HG03378 (cell line): ENCODE data around the gene SLC25A39.

ENCODE experiments used
- ATAC-seq: cut with Tn5 transposase; IDR thresholded peaks from one replicate; pipeline ENCODE4 v1.9.1; 2021; ENCODE audit warnings: mild to moderate bottlenecking, moderate library complexity; ENCODE audit not compliant: unreplicated experiment

The SLC25A39 gene

DNA sequence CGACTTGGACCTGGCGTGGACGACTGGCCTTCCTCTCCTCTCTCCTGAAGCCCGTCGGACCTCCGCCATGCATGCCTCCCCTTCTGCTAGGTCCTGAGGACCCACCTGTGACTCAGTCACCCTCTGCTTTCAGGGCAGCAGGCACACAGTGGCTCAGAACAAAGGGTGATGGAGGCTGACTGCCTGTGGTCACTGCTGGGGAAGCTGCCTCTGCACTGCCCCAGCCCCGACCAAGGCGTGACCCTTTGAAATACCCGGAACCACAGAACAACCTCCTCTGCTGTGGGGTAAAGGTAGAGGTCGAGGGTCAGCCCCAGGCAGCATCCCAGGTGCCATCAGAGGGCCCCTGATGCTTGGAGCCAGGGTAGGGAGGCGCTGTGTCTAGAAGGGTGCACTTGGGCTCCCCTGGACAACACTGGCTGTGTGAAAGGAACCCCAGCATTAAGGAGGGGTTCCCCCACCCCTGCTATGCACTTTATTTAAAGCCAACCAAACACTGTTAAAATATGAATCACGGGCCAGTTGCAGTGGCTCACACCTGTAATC is 44.2 kb downstream of the SLC25A39 start:
- ATAC-seq, result no peak

DNA sequence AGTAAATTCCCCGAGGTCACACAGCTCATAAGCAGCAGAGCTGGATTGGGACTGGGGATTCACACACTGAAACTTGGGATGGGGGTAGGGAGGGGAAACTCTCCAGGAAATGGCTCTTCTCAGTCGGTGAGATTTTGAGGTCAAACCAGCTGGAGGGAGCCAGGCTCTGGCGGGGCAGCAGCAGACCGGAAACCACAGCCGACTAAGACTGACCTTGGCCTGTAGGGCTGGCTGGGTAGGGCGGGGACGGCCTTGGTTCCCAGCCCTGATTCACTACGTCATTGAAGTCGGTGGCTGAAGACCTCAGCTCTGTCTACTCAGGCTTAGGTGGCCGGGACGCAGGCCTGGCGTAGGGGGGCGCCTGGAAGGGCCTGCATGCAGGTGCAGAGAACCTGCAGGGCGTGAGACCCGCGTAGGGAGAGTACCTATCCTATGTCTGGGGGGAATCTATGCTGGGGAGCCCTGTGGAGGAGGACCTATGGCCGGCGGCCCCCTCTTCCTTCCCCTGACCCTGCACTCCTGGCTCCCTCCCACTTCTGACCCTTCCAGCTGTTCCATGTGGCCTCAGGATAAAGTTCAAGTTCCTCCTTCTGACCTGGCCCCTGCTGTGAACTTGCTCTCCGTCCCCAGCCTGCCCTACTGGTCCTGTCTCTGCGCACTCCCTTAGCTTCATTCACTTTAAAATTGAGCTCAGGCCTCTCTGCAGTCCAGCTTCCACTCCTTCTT is 44.8 kb downstream of the SLC25A39 start:
- no peak for ATAC-seq

DNA sequence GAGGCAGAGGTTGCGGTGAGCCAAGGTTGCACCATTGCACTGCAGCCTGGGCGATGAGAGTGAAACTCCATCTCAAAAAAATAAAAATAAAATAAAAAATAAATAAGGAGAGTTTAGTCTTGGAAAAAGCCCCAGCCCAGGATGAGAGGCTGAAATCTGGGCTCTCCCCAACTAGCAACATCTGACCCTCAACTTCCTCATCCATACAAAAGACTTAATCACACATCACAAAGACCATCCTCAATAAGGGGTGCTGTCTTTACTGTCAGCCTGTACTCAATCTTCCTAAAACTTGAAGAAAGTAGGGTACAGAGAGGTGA is 45.3 kb downstream of the SLC25A39 start:
- ATAC-seq, result no peak

- no peak for ATAC-seq
Measured at GRCh38 chr17:44277976-44278375, 46.6 kb downstream of the SLC25A39 start.

DNA sequence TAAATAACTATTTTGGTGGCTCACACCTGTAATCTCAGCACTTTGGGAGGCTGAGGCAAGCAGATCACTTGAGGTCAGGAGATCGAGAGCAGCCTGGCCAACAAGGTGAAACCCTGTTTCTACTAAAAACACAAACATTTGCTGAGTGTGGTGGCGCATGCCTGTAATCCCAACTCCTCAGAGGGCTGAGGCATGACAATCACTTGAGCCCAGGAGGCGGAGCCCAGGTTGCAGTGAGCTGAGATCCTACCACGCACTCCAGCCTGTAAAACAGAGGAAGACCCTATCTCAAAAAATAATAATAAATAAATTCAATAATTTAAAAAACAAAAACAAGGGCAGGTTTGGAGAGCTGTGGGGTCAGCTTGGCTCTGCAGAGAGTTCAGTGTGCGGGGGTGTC is 51.0 kb downstream of the SLC25A39 start:
- no peak for ATAC-seq

- no peak for ATAC-seq
Measured at GRCh38 chr17:44272954-44273353, 51.7 kb downstream of the SLC25A39 start.

DNA sequence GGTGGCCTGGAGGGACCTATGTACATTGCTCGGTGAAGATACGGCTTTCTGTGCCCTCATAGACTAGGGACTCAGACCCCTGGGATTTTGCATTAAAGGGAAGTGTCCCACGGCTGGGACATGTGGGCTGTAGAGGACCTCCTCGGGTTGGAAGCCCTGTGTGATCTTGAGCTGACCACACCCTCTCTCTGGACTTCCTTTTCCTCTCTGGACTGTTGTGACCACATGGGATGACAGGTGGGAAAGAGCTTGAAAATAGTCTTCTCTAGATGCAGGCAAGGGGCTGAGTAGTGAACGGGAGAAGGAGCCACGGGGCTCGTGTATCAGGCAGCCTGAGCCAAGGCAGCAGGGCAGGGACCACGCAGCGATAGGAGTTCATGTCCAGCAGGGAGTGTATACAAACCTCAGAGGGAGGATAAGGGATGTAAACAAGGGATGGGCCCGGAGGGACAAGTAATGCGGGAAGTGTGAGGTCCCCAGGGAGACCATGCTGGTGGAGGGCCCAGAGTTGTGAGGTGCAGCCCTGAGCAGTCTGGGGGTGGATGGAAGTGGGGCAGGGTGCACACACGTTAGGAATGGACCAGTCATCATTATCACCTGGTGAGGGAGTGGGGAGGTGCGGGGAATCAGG is 52.2 kb downstream of the SLC25A39 start:
- no peak for ATAC-seq
